NCI-H2196 (cell line): ENCODE measurements around the gene EGF.
"Not testable (repeated sequence)": the region's sequence is repeated elsewhere in the genome, so short reads cannot be mapped to it uniquely, and the experiment has no call there.

ENCODE experiments used
- DNase-seq: peaks from one replicate; lab custom pipeline; 2025; ENCODE audit not compliant: unreplicated experiment; lab: John Stamatoyannopoulos, UW

Gene EGF

DNA sequence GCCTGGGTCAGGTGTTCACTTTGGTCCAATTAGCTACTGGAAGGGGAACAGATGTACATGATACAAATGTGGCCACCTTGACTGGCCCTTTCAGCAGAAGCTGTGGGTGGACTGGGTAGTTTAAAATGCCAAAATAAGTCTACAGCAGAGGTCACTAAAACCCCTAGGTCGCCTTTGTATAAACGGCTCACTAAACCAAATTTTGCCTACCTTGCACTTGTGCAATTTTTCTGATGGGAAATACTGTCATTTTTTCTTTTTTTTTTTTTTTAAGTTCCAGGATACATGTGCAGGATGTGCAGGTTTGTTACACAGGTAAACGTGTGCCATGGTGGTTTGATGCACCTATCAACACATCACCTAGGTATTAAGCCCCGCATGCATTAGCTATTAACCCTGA is 109.8 kb downstream of the EGF start:
- no peak for DNase-seq

- no peak for DNase-seq
Measured at GRCh38 chr4:110025056-110025455, 112.4 kb downstream of the EGF start.

- DNase-seq, result no peak
Measured at GRCh38 chr4:110025718-110026117, 113.0 kb downstream of the EGF start.

GRCh38 chr4:110032603-110033002 is 119.9 kb downstream of the EGF start:
- no peak for DNase-seq

- no peak for DNase-seq
Measured at GRCh38 chr4:110033355-110034025, 120.8 kb downstream of the EGF start.

GRCh38 chr4:110034026-110034393 is 121.3 kb downstream of the EGF start:
- no peak for DNase-seq

DNA sequence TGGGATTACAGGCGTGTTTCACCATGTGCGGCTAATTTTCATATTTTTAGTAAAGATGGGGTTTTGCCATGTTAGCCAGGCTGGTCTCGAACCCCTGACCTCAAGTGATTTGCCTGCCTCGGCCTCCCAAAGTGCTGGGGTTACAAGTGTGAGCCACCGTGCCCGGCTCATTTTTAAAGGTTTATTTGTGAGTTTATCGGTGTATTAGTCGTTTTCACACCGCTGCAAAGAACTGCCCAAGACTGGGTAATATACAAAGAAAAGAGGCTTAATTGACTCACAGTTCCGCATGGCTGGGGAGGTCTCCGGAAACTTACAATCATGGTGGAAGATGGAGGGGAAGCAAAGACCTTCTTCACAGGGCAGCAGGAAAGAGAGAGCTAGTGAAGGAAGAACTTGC is 126.5 kb downstream of the EGF start:
- DNase-seq, result not testable (repeated sequence)

- no peak for DNase-seq
Measured at GRCh38 chr4:110041735-110042134, 129.1 kb downstream of the EGF start.

DNA sequence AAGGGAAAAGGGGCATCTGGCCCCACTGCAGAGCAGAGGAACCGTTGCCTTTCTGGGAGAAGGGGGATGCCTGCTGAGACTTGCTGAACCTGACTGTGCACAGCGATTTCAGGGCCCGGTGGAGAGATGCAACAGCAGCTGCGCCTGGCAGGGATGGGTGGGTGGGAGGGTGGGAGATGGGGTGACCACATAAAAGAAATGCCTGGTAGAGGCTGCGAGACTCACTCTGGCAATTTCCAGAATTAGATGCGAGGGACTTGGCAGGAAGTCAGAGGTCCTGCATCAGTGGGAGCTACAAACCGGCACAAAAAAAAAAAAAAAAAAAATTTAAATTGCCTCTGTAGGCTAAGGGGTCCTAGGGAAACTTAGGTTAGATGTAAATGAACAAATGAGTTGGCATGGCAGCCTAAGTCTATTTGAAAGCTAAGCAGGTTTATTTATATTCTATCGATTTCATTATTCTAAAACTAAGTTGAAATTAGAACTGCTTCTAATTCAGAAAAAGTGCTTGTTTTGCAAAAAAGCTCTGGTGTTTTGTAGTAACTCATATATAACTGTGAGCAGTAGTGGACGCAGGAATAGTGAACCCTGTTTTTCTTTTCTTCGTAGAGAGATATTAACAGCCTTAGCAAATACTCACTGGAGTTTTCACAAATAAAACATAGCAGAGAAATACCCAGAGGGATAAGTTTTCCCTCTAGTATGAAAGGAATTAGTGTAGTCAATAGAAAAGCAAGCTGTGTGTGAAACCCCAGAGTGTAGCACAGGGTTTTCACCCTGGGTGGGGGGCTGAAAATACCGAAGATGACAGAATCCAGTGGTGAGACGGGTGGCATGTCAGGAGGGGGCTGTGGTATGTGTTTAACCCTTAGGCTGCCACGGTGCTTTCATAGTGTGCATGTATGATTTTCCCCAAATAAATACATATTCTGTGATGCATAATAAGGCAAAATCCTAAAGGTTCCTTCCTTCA is 130.1 kb downstream of the EGF start:
- DNase-seq, result no peak

DNA sequence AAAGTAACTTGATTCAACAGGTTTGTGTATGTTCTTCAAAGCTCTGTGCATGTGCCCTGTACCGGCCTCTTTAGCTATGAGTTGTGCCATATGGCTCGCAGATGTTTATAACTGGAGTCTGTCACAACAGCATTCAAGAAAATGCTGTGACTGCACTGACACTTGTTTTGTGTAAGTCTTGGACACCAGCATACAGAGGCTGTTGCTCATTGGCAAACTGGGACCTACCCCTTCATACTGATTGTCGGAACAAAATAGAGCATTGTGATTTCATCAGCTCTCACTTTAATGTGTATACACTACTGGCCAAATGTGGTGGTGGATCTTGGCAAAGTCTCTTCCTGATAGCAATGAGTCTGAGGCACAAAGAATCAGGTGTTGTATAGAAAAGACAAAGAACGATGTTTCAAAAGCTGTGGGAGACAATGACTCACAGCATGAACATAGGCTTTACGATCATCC is 133.9 kb downstream of the EGF start:
- DNase-seq, result no peak

GRCh38 chr4:110049951-110050925 is 137.6 kb downstream of the EGF start:
- peak; percentile 28 for DNase-seq

DNA sequence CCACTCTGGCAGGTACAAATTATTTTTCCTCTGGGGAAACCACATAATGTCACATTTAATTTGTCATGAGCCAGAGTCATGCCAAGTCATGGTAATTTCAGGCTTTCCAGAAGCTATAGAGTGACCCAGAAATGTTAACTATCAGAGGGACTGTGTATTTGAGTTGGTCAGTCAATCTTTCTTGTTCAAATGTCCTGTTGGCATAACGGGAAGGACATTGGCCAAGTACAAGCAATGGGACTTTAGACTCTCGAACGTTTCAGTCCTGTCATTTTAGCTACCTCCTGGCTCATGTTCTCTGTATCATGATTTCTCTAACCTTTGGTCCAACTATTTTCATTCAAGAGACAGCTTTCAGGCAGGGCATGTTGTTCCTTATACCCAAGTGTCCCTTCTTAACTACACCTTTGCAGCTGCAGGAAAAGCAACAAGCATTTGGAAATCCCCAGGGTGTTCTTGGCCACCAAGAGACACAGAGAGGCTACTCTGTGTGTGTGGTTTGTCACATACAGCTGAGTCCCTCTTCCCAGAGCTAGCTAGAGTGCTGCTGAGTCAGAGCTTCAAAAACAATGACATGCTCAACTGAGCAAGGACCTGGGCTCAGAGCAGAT is 142.6 kb downstream of the EGF start:
- DNase-seq, result no peak

GRCh38 chr4:110058677-110059076 is 146.0 kb downstream of the EGF start:
- no peak for DNase-seq

- no peak for DNase-seq
Measured at GRCh38 chr4:110059556-110060191, 147.0 kb downstream of the EGF start.

DNA sequence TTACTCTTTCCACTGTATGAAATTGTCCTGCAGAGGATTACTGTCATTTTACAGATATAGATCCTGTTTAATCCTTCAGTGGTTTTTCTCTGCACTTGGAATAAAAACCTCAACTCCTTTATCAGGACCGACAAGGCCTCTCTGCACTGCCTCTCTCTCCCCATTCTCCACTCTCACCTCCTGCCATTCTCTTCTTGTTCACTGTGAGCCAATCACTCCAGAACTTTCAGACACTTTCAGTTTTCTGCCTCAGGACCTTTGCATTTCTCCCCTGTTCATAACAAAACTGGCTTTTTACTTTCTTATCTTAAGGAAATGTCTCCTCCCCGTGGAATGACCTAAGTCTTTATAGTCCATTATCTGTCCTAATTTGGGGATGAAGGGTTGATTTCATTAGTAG is 148.4 kb downstream of the EGF start:
- no peak for DNase-seq
